GM19328 (cell line): ENCODE data around the gene TENM4.

ENCODE experiments used
- ATAC-seq: cut with Tn5 transposase; IDR thresholded peaks from one replicate; pipeline ENCODE4 v1.9.1; 2021; ENCODE audit warnings: mild to moderate bottlenecking, moderate library complexity; ENCODE audit not compliant: unreplicated experiment

The TENM4 gene

DNA sequence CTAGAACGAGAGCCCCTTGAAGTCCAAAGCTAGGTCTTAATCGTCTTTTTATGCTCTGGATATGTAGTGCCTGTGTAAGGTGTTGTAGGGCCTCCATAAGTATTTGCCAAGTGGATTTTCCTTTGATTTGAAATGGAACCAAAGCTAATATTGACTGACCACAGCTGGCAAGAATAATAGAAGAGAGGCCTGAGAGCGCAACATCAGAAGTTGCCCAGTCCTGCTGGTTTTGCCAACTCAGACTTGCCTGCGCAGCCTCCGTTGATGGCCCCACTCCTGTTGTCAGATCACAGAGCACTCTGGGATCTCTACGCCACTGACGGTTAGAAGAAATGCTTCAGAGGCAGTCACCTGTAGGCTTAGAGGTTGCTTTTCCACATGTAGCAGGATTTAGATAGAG lies 251.2 kb downstream of the TENM4 start:
- no peak for ATAC-seq

DNA sequence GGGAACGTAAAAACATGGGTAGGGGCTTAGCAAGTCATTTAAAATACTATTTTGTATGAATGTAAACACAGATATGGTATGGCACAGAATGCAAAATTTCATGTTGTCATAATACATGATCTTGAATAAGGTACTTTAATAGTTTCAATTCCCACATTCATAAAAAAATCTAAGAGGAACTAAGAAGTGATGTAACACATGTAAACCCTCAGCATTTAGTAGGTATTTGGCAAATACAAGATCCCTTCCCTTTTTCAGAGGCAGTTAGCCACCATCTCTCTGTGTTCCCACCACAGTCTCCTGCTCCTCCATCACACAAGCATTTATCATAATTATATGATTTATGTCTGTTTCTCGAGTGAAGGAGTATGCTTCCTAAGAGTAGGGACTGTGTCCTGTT lies 251.8 kb downstream of the TENM4 start:
- no peak for ATAC-seq

- no peak for ATAC-seq
Measured at GRCh38 chr11:79186669-79187068, 254.2 kb downstream of the TENM4 start.

- no peak for ATAC-seq
Measured at GRCh38 chr11:79185351-79185750, 255.5 kb downstream of the TENM4 start.

DNA sequence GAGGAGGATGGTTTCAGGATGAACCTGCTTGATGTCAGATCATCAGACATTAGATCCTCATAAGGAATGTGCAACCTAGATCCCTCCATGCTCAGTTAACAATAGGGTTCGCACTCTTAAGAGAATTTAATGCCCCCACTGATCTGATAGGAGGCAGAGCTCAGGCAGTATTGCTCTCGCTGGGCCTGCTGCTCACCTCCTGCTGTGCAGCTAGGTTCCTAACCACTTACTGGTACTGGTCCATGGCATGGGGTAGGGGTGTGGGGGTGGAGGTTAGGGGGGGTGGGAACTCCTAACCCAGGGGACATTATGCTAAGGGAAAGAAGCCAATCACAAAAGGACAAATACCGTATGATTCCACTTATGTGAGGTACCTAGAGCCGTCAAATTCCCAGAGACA lies 256.5 kb downstream of the TENM4 start:
- ATAC-seq, result no peak

DNA sequence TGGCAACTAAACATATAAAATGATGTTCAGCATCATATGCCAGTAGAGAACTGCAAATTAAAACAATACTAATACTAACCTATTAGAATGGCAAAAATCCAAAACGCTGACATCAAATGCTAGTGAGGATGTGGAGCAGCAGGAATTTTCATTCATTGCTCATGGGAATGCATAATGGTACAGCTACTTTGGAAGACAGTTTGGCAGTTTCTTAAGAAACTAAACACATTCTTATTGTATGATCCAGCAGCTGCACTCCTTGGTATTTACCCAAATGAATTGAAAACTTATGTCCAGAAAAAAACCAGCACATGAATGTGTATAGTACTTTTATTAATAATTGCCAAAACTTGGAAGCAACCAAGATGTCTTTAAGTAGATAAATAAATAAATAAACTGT lies 258.0 kb downstream of the TENM4 start:
- ATAC-seq, result no peak

DNA sequence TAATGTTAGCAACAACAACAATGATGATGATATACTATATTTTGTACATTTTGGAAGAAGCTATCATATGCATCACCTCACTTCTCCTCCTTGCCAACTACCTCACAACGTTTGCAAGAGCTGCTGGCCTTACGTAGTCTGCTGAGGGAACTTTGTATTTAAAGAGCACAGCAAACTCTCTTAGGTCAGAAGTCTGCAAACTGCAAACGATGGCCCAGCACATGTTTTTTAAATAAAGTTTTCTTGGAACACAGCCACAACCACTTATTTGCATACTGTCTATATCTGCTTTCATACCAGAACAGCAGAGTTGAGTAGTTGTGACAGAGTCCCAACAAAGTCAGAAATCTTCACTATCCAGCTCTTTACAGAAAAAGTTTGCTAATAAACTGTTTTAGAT lies 261.7 kb downstream of the TENM4 start:
- no peak for ATAC-seq

GRCh38 chr11:79174045-79175008 lies 266.5 kb downstream of the TENM4 start:
- no peak for ATAC-seq

- ATAC-seq, result no peak
Measured at GRCh38 chr11:79173615-79174014, 267.2 kb downstream of the TENM4 start.

DNA sequence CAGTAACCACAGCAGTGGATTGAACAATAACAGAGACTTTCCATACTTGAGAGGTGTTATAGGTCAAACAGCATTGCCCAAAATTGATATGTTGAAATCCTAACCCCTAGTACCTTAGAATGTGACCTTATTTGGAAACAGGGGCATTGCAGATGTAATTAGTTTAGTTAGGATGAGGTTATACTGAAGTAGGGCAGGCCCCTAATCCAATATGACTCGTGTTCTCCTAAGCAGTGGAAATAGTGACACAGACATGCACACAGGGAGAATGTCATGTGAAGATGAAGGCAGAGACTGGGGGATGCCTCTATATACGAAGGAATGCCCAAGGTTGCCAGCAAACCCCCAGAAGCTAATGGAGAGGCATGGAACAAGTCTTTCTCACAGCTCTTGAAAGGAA lies 270.5 kb downstream of the TENM4 start:
- ATAC-seq, result no peak

DNA sequence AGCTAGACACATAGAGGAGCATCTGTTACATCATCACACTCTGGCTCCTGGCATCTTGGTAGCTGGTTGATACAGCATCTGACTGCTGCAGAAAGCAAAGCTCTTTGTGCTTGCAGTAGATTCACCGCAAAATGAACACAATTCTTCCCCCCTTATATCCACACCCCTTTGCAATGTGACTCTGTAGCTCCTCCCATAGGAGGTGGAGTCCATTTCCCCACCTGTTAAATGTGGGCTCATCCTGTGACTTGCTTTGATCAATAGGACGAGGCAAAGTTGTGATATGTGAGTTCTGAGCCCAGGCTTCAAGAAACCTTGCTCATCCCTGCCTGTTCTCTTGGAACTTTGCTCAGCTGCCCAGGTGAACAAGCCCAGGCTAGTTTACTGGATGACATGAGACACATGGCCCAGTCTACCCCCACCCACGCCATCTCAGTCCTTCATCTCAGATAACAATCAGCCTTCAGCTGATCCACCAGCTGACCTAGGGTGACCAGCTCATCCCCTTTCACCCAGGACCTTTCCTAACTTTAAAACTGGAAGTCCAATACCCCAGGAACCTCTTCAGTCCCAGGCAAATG lies 272.2 kb downstream of the TENM4 start:
- no peak for ATAC-seq

GRCh38 chr11:79167510-79168188 lies 273.2 kb downstream of the TENM4 start:
- no peak for ATAC-seq

- no peak for ATAC-seq
Measured at GRCh38 chr11:79165908-79166307, 274.9 kb downstream of the TENM4 start.

DNA sequence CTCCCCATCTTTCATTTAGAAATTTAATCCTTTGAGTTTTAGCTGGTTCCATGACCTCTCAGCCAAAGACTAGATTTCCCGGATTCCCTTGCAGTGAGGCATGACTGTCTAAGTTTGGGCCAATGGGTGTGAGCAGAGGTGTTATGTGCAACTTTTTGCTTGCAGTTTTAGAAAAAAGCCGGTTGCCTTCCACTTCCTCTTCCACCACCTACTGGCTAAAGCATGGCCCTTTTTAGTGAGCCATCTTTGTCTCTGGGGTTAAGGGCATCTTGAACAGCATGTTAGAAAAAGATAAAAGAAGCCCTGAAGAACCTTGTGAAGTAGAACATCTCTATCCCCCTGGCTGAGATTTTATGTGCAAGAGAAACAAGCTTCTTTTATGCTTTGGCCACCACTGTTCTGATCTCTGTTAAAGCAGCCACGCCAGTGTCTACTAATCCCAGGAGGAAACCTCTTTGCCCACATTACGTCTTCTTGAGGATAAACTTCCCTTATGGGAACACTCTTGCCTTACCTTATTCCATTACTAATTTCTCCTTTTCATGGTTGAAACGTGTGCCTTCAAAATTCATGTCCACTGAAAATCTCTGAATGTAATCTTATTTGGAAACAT lies 279.9 kb downstream of the TENM4 start:
- ATAC-seq, result no peak

- no peak for ATAC-seq
Measured at GRCh38 chr11:79159657-79160450, 281.0 kb downstream of the TENM4 start.

- ATAC-seq, result no peak
Measured at GRCh38 chr11:79157738-79158137, 283.1 kb downstream of the TENM4 start.

DNA sequence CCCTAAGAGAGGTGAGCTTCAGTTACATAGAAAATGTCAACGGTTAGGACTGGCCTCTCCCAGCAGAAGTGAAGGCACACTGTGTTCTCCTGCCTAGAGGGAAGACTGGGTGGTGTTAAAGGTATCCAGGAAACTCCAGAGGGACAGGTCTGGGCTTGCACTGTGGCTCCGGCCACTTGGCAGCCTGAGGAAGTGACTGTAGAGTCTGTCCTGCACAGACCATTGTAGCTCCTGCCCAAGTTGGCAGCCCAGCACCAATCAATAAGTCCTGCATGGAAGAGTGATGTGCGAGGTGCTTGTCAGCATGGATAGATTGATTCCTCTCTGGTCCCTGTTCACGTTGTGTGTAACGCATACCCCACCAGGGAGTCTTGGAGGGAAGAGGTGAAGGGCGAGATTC lies 284.8 kb downstream of the TENM4 start:
- ATAC-seq, result no peak

DNA sequence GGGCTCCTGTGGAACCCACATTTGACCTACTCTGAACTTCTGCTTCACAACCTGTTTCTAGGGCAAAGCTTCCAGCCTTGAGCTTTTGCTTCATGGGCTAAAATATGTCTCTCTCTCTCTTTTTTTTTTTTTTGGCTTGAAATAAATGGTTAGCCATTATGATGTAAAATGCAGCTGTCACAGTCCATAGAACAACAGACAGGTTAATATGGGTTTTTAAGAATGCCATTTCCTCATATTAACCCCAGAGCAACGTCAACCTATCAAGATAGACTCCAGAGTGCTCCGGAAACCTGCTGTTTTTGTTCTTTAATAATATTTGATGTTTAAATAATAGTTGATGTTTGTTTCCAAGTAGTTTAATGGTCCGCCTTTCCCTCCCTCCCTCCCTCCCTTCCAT lies 285.6 kb downstream of the TENM4 start:
- ATAC-seq, result no peak

GRCh38 chr11:79152511-79152910 lies 288.3 kb downstream of the TENM4 start:
- no peak for ATAC-seq

- ATAC-seq, result no peak
Measured at GRCh38 chr11:79151396-79151795, 289.4 kb downstream of the TENM4 start.

GRCh38 chr11:79150966-79151365 lies 289.9 kb downstream of the TENM4 start:
- no peak for ATAC-seq
